ENCODE measurements around the gene BPIFB4.

BPIFB4 gene

DNA sequence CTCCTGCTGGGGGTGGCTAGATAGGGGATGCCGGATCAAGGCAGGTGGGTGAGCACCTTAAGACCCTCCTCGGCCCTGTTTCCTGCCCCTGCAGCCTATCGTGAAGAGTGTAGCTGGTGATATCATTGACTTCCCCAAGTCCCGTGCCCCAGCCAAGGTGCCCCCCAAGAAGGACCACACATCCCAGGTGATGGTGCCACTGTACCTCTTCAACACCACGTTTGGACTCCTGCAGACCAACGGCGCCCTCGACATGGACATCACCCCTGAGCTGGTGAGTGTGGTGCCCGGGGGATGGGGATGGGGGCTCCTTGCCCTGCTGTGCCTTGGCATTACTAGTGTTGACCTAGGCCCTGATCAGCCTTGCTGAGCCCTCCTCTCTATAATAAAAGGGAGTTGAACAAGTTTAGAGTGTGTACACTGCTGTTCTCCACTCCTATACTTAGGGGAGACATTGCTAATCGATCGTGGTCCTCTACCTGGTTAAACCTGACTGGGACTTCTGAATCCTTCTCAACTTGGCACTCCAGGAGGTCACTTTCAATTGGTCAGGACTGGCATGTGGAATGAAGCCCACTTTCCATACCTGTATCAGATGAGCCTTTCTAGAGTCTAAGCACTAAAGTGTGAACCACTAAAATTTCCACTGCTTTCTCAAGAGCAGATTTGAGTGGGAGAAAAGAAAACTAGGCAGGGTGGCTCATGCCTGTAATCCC, 14.7 kb upstream of the BPIFB4 start:
- Histone ChIP-seq H3K9ac (ENCODE audit: insufficient read length) (no peak overlapping the region), H3K4me3 (no peak overlapping the region), H3K36me3 (ENCODE audit: insufficient read depth, low read length) (no peaks in the 10 kb centered on the region), H3K9me3 (ENCODE audit: low read depth, low read length) (no peaks in the 10 kb centered on the region), H3K27ac (no peak overlapping the region)
- DNase-seq (ENCODE audit: low read depth, low spot score): no peak
- no peak for TF ChIP-seq FOXP2 (optimal IDR thresholded peaks at IDR 0.05; ENCODE audit: control extremely low read depth, extremely low read length, insufficient read depth)
- TF ChIP-seq POLR2AphosphoS5 (IDR thresholded peaks at IDR 0.05; ENCODE audit: borderline replicate concordance, low read depth, low read length): no peak
- no peak for TF ChIP-seq EZH2 (IDR thresholded peaks at IDR 0.05)

DNA sequence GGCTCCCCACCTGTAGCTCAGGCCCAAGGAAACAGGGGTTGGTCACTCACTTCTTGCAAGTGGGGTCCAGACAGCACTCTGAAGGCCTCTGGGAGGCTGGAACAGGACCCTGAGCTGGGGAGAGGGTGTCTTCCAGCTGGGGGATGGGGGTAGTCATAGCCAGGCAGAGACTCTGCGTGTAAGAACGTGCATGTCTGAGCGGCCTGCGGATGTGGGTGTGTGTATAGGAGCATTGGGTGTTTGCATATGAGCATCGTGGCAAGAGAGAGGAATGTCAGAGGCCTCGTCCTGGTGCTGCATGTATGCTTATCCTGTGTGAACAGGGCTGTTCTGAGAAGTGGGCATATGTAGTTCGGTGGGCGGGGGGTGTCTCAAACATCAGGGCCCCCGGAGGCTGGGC, 13.7 kb upstream of the BPIFB4 start:
- TF ChIP-seq FOXP2 (optimal IDR thresholded peaks at IDR 0.05; ENCODE audit: control extremely low read depth, extremely low read length, insufficient read depth) (no peak), POLR2AphosphoS5 (IDR thresholded peaks at IDR 0.05; ENCODE audit: borderline replicate concordance, low read depth, low read length) (no peak), EZH2 (IDR thresholded peaks at IDR 0.05) (no peak)
- no peak for DNase-seq (ENCODE audit: low read depth, low spot score)
- no peak overlapping the region for H3K9ac ChIP-seq (ENCODE audit: insufficient read length)

DNA sequence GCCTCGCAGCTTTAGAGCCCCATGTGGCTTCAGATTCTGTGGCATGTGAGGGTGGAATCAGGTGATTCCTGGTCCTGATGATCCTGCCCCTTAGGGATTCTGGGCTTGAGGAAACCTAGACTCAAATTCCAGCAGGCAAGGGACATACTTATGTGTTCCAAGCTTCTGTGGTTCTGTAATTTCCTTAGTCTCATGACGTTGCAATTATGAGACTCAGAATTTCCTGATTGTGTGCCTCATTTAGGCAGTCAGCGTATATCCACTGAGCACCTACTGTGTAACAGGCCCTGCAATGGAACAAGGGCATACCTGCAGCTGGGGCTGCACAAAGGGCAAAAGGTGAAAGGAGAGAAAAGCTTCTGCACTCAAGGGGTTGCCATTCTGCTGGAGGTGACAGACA, 11.6 kb upstream of the BPIFB4 start:
- no peak for TF ChIP-seq EZH2 (IDR thresholded peaks at IDR 0.05)
- no peak for TF ChIP-seq FOXP2 (optimal IDR thresholded peaks at IDR 0.05; ENCODE audit: control extremely low read depth, extremely low read length, insufficient read depth)
- TF ChIP-seq POLR2AphosphoS5 (IDR thresholded peaks at IDR 0.05; ENCODE audit: borderline replicate concordance, low read depth, low read length): no peak
- Histone ChIP-seq H3K9me3 (ENCODE audit: low read depth, low read length) (no peaks in the 10 kb centered on the region), H3K9ac (ENCODE audit: insufficient read length) (no peak overlapping the region), H3K4me3 (no peak overlapping the region), H3K36me3 (ENCODE audit: insufficient read depth, low read length) (no peaks in the 10 kb centered on the region), H3K27ac (no peak overlapping the region)
- no peak for DNase-seq (ENCODE audit: low read depth, low spot score)

More for the DNA sequence above, 13.7 kb upstream of the BPIFB4 start:
- Histone ChIP-seq H3K9me3 (ENCODE audit: low read depth, low read length) (no peaks in the 10 kb centered on the region), H3K27ac (no peak overlapping the region), H3K4me3 (no peak overlapping the region), H3K36me3 (ENCODE audit: insufficient read depth, low read length) (no peaks in the 10 kb centered on the region)

DNA sequence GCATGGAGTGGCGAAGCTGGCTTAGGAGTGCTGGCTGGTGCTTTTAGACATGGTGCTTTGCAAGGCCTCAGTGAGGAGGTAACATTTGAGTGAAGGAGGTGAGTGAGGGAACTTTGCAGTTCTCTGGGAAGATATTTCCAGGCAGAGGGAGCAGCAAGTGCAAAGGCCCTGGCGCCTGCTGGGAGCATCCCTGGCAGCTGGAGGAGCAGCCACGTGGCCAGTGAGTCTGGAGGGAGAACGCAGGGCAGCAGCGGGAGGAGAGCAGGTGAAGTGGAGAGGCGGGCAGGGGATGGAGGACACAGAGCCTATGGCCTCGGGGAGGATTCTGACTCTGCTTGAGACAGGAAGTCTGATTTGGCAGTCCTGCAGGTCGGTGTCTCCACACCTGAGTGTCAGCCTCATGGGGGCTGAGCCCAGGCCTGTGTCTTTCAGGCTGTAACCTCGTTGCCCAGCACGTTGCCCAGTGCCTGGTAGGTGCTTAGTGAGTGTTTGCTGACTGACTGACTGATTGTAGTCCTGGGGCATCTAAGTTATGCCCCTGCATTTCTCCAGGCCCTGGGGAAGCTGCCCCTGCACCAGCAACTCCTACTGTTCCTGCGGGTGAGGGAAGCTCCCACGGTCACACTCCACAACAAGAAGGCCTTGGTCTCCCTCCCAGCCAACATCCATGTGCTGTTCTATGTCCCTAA, 11.0 kb upstream of the BPIFB4 start:
- no peaks in the 10 kb centered on the region for H3K36me3 ChIP-seq (ENCODE audit: insufficient read depth, low read length)
- no peak overlapping the region for H3K9ac ChIP-seq (ENCODE audit: insufficient read length)
- no peaks in the 10 kb centered on the region for H3K9me3 ChIP-seq (ENCODE audit: low read depth, low read length)
- no peak for TF ChIP-seq FOXP2 (optimal IDR thresholded peaks at IDR 0.05; ENCODE audit: control extremely low read depth, extremely low read length, insufficient read depth)
- TF ChIP-seq EZH2 (IDR thresholded peaks at IDR 0.05): no peak
- TF ChIP-seq POLR2AphosphoS5 (IDR thresholded peaks at IDR 0.05; ENCODE audit: borderline replicate concordance, low read depth, low read length): no peak
- H3K4me3 ChIP-seq: no peak overlapping the region
- DNase-seq (ENCODE audit: low read depth, low spot score): no peak
- H3K27ac ChIP-seq: no peak overlapping the region

DNA sequence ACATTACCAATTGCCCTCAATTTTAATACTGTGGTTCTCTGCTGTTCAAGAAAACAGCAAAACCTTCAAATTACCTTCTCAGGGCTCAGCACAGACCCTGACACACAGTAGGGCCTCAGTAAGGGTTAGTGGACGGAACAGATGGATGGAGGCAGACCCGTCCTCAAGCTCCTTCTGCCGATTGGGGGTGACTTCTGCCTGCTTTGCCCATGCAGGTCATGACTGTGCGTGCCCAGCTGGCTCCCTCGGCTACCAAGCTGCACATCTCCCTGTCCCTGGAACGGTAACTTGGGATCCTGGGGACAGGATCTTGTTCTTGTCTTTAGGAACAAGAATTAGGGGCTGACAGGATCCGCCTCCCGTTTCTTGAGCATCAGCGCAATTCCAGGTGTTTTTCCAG, 9.8 kb upstream of the BPIFB4 start:
- H3K9ac ChIP-seq (ENCODE audit: insufficient read length): no peak overlapping the region
- H3K36me3 ChIP-seq (ENCODE audit: insufficient read depth, low read length): no peaks in the 10 kb centered on the region
- H3K9me3 ChIP-seq (ENCODE audit: low read depth, low read length): no peaks in the 10 kb centered on the region
- no peak overlapping the region for H3K4me3 ChIP-seq
- no peak for DNase-seq (ENCODE audit: low read depth, low spot score)
- TF ChIP-seq EZH2 (IDR thresholded peaks at IDR 0.05) (no peak), FOXP2 (optimal IDR thresholded peaks at IDR 0.05; ENCODE audit: control extremely low read depth, extremely low read length, insufficient read depth) (no peak), POLR2AphosphoS5 (IDR thresholded peaks at IDR 0.05; ENCODE audit: borderline replicate concordance, low read depth, low read length) (no peak)
- H3K27ac ChIP-seq: no peak overlapping the region

DNA sequence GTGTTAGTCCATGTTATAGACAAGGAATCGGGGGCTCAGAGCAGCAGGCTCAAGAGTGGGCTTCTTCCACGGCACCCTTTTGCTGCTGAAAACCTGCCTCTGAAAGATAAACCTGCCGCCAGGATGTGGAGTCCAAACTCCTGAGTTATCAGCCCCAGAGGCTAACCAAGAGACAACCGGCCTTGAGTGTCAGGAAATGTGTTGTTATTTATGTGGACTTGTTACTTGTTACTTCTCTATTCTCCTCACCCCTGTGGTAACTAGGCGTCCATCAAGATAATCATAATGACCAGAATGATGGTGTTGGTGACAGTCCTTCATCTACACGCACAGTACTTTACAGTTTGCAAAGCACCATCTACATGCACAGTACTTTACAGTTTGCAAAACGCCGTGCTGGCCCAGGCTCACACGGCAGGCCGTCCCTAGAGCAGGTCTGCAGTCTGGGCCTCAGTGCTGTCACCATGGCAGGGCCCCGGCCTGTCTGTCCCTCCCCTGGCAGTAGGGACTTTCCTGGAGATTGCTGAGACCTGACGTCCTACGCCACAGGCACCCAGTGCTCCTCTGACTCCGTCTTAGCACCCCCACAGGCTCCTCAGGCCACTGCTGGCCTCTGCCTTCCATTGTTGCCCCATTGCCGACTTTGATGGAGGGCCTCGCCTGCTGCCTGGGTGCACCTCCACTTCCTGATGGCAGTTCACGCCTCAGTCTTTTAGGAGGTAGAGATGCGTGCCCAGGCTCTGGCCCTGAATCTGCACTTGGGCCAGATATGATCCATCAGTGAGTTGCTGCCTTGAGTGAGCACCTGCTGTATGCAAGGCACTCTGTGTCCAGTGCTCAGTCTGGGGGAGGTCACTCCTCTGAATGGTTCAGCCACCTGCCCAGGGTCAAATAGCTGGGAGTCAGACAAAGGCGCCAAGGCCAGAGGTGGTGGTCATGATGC, 9.1 kb upstream of the BPIFB4 start:
- no peaks in the 10 kb centered on the region for H3K9me3 ChIP-seq (ENCODE audit: low read depth, low read length)
- DNase-seq (ENCODE audit: low read depth, low spot score): no peak
- no peak overlapping the region for H3K9ac ChIP-seq (ENCODE audit: insufficient read length)
- no peaks in the 10 kb centered on the region for H3K36me3 ChIP-seq (ENCODE audit: insufficient read depth, low read length)
- TF ChIP-seq EZH2 (IDR thresholded peaks at IDR 0.05): no peak
- no peak for TF ChIP-seq FOXP2 (optimal IDR thresholded peaks at IDR 0.05; ENCODE audit: control extremely low read depth, extremely low read length, insufficient read depth)
- TF ChIP-seq POLR2AphosphoS5 (IDR thresholded peaks at IDR 0.05; ENCODE audit: borderline replicate concordance, low read depth, low read length): no peak
- H3K27ac ChIP-seq: no peak overlapping the region
- H3K4me3 ChIP-seq: no peak overlapping the region

DNA sequence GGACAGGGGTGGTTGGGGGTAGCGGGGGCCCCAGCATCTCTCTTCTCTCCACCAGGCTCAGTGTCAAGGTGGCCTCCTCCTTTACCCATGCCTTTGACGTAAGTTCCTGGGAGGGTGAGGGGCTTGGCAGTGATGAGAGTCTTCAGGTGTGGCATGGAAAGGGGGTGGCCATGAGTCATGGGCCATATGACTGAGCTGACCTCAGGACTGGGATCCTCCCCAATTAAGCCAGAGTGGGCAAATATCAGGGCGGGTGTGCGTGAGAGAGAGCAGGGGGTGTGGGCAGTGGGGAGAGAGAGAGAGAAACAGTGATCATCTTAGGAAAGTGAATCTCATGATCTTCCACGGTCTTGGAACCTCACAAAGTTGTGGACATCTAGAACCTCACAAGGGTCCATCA, 8.2 kb upstream of the BPIFB4 start:
- H3K9ac ChIP-seq (ENCODE audit: insufficient read length): no peak overlapping the region
- H3K4me3 ChIP-seq: no peak overlapping the region
- H3K27ac ChIP-seq: no peak overlapping the region
- TF ChIP-seq EZH2 (IDR thresholded peaks at IDR 0.05) (no peak), POLR2AphosphoS5 (IDR thresholded peaks at IDR 0.05; ENCODE audit: borderline replicate concordance, low read depth, low read length) (no peak), FOXP2 (optimal IDR thresholded peaks at IDR 0.05; ENCODE audit: control extremely low read depth, extremely low read length, insufficient read depth) (no peak)
- DNase-seq (ENCODE audit: low read depth, low spot score): no peak
- H3K9me3 ChIP-seq (ENCODE audit: low read depth, low read length): no peaks in the 10 kb centered on the region
- H3K36me3 ChIP-seq (ENCODE audit: insufficient read depth, low read length): no peaks in the 10 kb centered on the region

DNA sequence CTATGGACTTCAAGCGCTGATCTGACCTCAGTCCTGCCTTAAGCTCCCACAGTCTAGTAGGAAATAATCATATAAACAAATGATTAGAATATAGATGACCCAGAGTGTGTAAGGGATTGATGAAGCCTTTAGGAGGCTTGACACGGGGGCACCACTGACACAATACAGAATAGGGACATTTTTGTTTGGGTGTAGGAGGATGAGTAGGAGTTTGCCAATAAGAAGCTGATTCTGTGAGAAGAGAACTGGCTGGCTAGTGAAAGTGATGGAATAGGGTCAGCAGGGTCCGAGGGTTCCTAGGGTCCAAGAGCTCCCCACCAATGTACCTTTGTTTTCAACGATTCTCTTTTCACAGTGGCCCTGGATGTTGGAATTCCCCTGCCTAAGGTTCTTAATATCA, 7.1 kb upstream of the BPIFB4 start:
- TF ChIP-seq FOXP2 (optimal IDR thresholded peaks at IDR 0.05; ENCODE audit: control extremely low read depth, extremely low read length, insufficient read depth) (no peak), POLR2AphosphoS5 (IDR thresholded peaks at IDR 0.05; ENCODE audit: borderline replicate concordance, low read depth, low read length) (no peak), EZH2 (IDR thresholded peaks at IDR 0.05) (no peak)
- H3K36me3 ChIP-seq (ENCODE audit: insufficient read depth, low read length): no peaks in the 10 kb centered on the region
- DNase-seq (ENCODE audit: low read depth, low spot score): no peak

More for the DNA sequence above, 7.1 kb upstream of the BPIFB4 start:
- H3K9ac ChIP-seq (ENCODE audit: insufficient read length): no peak overlapping the region
- H3K27ac ChIP-seq: no peak overlapping the region
- H3K9me3 ChIP-seq (ENCODE audit: low read depth, low read length): no peaks in the 10 kb centered on the region
- H3K4me3 ChIP-seq: no peak overlapping the region
